Endothelial cell of umbilical vein (primary cell): Measurements from ENCODE around the gene ITIH3. TPM values are rescaled to one million over a fixed set of nuclear protein-coding genes. Genes with fewer than 3 reads are reported as not detected.

Experiments
- BruUV-seq: library from RNA; stranded (reverse); fragments of 400-500 nt; replicated peaks from 2 replicates; lab custom pipeline; 2021; lab: Mats Ljungman, UMichigan
- CTCF ChIA-PET: fragments of 300-600, 350-600 bp; sonication (Branson Sonifier 250); formaldehyde crosslinking; loops from one replicate; lab custom pipeline; 2021; ENCODE audit warnings: antibody characterized with exemption, inconsistent platforms; lab: Charles Lee
- POLR2A ChIA-PET: fragments of 300-600, 350-600 bp; sonication (Branson Sonifier 250); formaldehyde crosslinking; loops from one replicate; lab custom pipeline; 2021; ENCODE audit warnings: antibody characterized with exemption, inconsistent platforms; lab: Charles Lee
- DNase-seq: peaks from one replicate; pipeline ENCODE4 v3.0.0-alpha.2; 2011; ENCODE audit warnings: low read depth, low spot score
- FAIRE-seq: peaks from 2 replicates; lab custom pipeline; 2011; peaks lifted over from hg19 to GRCh38; lab: Jason Lieb, UNC
- H2AFZ ChIP-seq: 2 replicates; pipeline ENCODE4 v1.6.0; 2012; ENCODE audit warnings: low read depth, low read length, control low read depth, inconsistent platforms
- H3K27ac ChIP-seq: 2 replicates; pipeline ENCODE4 v1.5.1; 2011; ENCODE audit warnings: low read depth, mild to moderate bottlenecking, control low read depth, low read length, moderate library complexity; ENCODE audit not compliant: insufficient read depth
- H3K27me3 ChIP-seq, 2 experiments: 2 replicates each; pipeline versions ENCODE4 v1.6.0 to v1.6.1; 2011; ENCODE audit warnings: low read length in 2 of 2, mixed read lengths in 1 of 2; ENCODE audit not compliant: control insufficient read depth in 2 of 2, insufficient read depth in 2 of 2
- H3K36me3 ChIP-seq, 2 experiments: 2 replicates in 1 of 2; 3 replicates in 1 of 2; pipeline ENCODE4 v1.5.1; 2011; ENCODE audit warnings: low read length in 2 of 2, mild to moderate bottlenecking in 1 of 2, moderate library complexity in 1 of 2; ENCODE audit not compliant: control insufficient read depth in 2 of 2, insufficient read depth in 2 of 2; ENCODE audit errors: extremely low read depth in 1 of 2
- H3K4me1 ChIP-seq: 3 replicates; pipeline ENCODE4 v1.5.1; 2011; ENCODE audit warnings: mild to moderate bottlenecking, low read length; ENCODE audit not compliant: control insufficient read depth, insufficient read depth; ENCODE audit errors: extremely low read depth
- H3K4me2 ChIP-seq: 2 replicates; pipeline ENCODE4 v1.6.1; 2011; ENCODE audit warnings: low read length, control low read depth, mixed read lengths; ENCODE audit not compliant: insufficient read depth
- H3K4me3 ChIP-seq, 3 experiments: fragments of 200-600 bp in 1 of 3; sonication (generic), shearing (Covaris generic) in 1 of 3; replicated peaks in 1 of 3; 2 replicates each; pipeline ENCODE4 v1.5.1; 2011 to 2016; ENCODE audit warnings: control low read depth in 3 of 3, low read length in 3 of 3, mild to moderate bottlenecking in 2 of 3, inconsistent platforms in 1 of 3, low read depth in 1 of 3, moderate library complexity in 1 of 3; ENCODE audit not compliant: insufficient read depth in 1 of 3
- H3K79me2 ChIP-seq: 2 replicates; pipeline ENCODE4 v1.6.0; 2012; ENCODE audit warnings: low read length, inconsistent platforms; ENCODE audit not compliant: control insufficient read depth, insufficient read depth
- H3K9ac ChIP-seq: replicated peaks from 2 replicates; pipeline ENCODE3; 2011; ENCODE audit warnings: low read length, control low read depth; ENCODE audit not compliant: insufficient read depth; ENCODE audit errors: extremely low read depth
- H3K9me1 ChIP-seq: replicated peaks from 3 replicates; pipeline ENCODE4 v1.6.0; 2011; ENCODE audit warnings: mild to moderate bottlenecking, low read length; ENCODE audit not compliant: control insufficient read depth, insufficient read depth; ENCODE audit errors: extremely low read depth
- H3K9me3 ChIP-seq: replicated peaks from 2 replicates; pipeline ENCODE4 v1.5.1; 2012; ENCODE audit warnings: low read length, inconsistent platforms; ENCODE audit not compliant: control insufficient read depth, insufficient read depth
- H4K20me1 ChIP-seq: replicated peaks from 2 replicates; pipeline ENCODE3; 2011; ENCODE audit warnings: mild to moderate bottlenecking, low read length; ENCODE audit not compliant: control insufficient read depth, insufficient read depth; ENCODE audit errors: extremely low read depth
- GATA2 ChIP-seq: IDR thresholded peaks from 2 replicates; pipeline ENCODE4 v1.7.0; 2011; ENCODE audit warnings: low read depth, mild to moderate bottlenecking, moderate library complexity, mixed read lengths, low read length; ENCODE audit not compliant: insufficient read length, insufficient read depth
- MAX ChIP-seq: IDR thresholded peaks from 2 replicates; pipeline ENCODE4 v1.6.1; 2011; ENCODE audit not compliant: insufficient read depth, insufficient read length
- MYC ChIP-seq: IDR thresholded peaks from one replicate; pipeline ENCODE4 v1.6.1; 2011; ENCODE audit warnings: mild to moderate bottlenecking, low read depth, low read length
- POLR2AphosphoS5 ChIP-seq: IDR thresholded peaks from 2 replicates; pipeline ENCODE4 v1.6.1; 2012; ENCODE audit warnings: low read depth, mild to moderate bottlenecking, control low read depth, low read length, moderate library complexity; ENCODE audit not compliant: insufficient read depth
- dilution Hi-C: fragments of 300-500 bp; cut with MboI; formaldehyde crosslinking; loops from one replicate; pipeline ENCODE4 v1.15.0; 2019; ENCODE audit warnings: low sequenced_read_pairs; ENCODE audit not compliant: extremely low pct_ligation_motif_present
- intact Hi-C: fragments of 100-400 bp; cut with micrococcal nuclease; formaldehyde crosslinking; loops from one replicate; pipeline ENCODE4 v1.10.0; 2022
- polyA plus RNA-seq, 4 experiments: library from polyadenylated mRNA; depleted of rRNA in 3 of 4; stranded (reverse) in 3 of 4; unstranded in 1 of 4; fragments of >200 nt; gene quantifications; 2 replicates each; pipeline versions ENCODE4 v1.2.1 to v1.2.3, GENCODE V29; 2011 to 2012; ENCODE audit warnings: missing spikeins in 1 of 4
- total RNA-seq: library from RNA; stranded (reverse); gene quantifications from 2 replicates; pipeline ENCODE4 v1.2.3, GENCODE V29; 2021

The ITIH3 gene
- total and polyA plus RNA-seq, 2 donors (not counting 3 experiments of a cell fraction or from before 2014, with no cell fraction given) = not detected

- DNase-seq (no peak), FAIRE-seq (no peak)
- H2AFZ ChIP-seq = no peak overlapping the region
- no peaks in the 10 kb centered on the region for H3K9me1 ChIP-seq
- H3K27me3 ChIP-seq = no peaks in the 10 kb centered on the region
- no peaks in the 10 kb centered on the region for H3K9me3 ChIP-seq
- no TSS peak for BruUV-seq
- no peaks in the 10 kb centered on the region for H3K79me2 ChIP-seq
- TF ChIP-seq MYC = no peak
- CTCF ChIA-PET = interaction anchor here (0.7 to 2.4 kb wide), 4 partner anchors 9 to 31 kb away, joined by 3 to 12 read pairs (median 4); no protein-coding TSS in a partner anchor
- H3K36me3 ChIP-seq = no peaks in the 10 kb centered on the region
- H4K20me1 ChIP-seq = no peaks in the 10 kb centered on the region
- dilution Hi-C loops = no loop called here
- no peak overlapping the region for H3K27ac ChIP-seq
- H3K4me1 ChIP-seq = peaks cover 6% of the 10 kb centered on the region
- intact Hi-C loops = no loop called here
- H3K9ac ChIP-seq = no peak overlapping the region
- POLR2A ChIA-PET = no interaction called here
- H3K4me3 ChIP-seq = no peak overlapping the region
- no peak overlapping the region for H3K4me2 ChIP-seq
Observed at GRCh38 chr3:52829906-52830463, 35.4 kb downstream of the ITIH3 start.

- no peak for FAIRE-seq
- no peak for DNase-seq
- Histone ChIP-seq H3K9ac (no peak within 1 kb of the TSS), H2AFZ (no peak within 1 kb of the TSS), H3K27ac (no peak within 1 kb of the TSS), H3K9me1 (no peaks in the 10 kb centered on the region), H4K20me1 (no peaks in the 10 kb centered on the region), H3K79me2 (no peaks in the 10 kb centered on the region), H3K27me3 (no peaks in the 10 kb centered on the region), H3K4me3 (no peak within 1 kb of the TSS), H3K36me3 (no peaks in the 10 kb centered on the region), H3K4me1 (peaks cover 6% of the 10 kb centered on the region), H3K4me2 (no peak within 1 kb of the TSS), H3K9me3 (no peaks in the 10 kb centered on the region)
- ChIA-PET POLR2A (no interaction called here), CTCF (interaction anchor here (0.9 to 2.4 kb wide), 3 partner anchors 10 to 15 kb away, joined by 3 to 12 read pairs (median 4); no protein-coding TSS in a partner anchor)
- no TSS peak for BruUV-seq
- intact Hi-C loops = no loop called here
- dilution Hi-C loops = no loop called here
- no peak for TF ChIP-seq GATA2
- no peak for TF ChIP-seq POLR2AphosphoS5
- no peak for TF ChIP-seq MAX
Observed at GRCh38 chr3:52830535-52831258, 36.1 kb downstream of the ITIH3 start, which contains the start of gene ITIH4. TSS of gene ITIH4 (minus strand) at chr3:52830672. CDS start at chr3:52830642, 30 bp downstream.
